CD14-positive monocyte (primary cell): ENCODE results near the gene EPHX1. TPM values are rescaled to one million over a fixed set of nuclear protein-coding genes. Genes with fewer than 3 reads are reported as not detected.
"Not testable (repeated sequence)": the region's sequence is repeated elsewhere in the genome, so short reads cannot be mapped to it uniquely, and the experiment has no call there.

Experiments
- DNase-seq, 3 donors: peaks; one replicate each; pipeline ENCODE4 v3.0.0-alpha.2; 2011 to 2022
- H2AFZ ChIP-seq: 2 replicates; pipeline ENCODE4 v1.6.0; 2012; ENCODE audit warnings: mild to moderate bottlenecking, low read depth, low read length, inconsistent platforms; ENCODE audit not compliant: insufficient read depth, poor library complexity, severe bottlenecking
- H3K27ac ChIP-seq, 2 donors: 1 replicate in 1 of 2; 2 replicates in 1 of 2; pipeline ENCODE4 v1.5.1; 2012 to 2013; ENCODE audit warnings: low read length in 2 of 2, control low read depth in 1 of 2, inconsistent platforms in 1 of 2, low read depth in 1 of 2, mild to moderate bottlenecking in 1 of 2
- H3K27me3 ChIP-seq, 2 donors: one replicate each; pipeline versions ENCODE4 v1.6.0 to v1.6.1; 2011 to 2013; ENCODE audit warnings: low read length in 2 of 2; ENCODE audit not compliant: control insufficient read depth in 2 of 2, insufficient read depth in 2 of 2
- H3K36me3 ChIP-seq, 2 donors: replicated peaks in 1 of 2; 1 replicate in 1 of 2; 2 replicates in 1 of 2; pipeline versions ENCODE4 v1.5.1 to v1.6.1; 2012 to 2013; ENCODE audit warnings: low read length in 2 of 2, control low read depth in 1 of 2, inconsistent platforms in 1 of 2, mild to moderate bottlenecking in 1 of 2; ENCODE audit not compliant: insufficient read depth in 2 of 2, control insufficient read depth in 1 of 2
- H3K4me1 ChIP-seq, 2 donors: 1 replicate in 1 of 2; 2 replicates in 1 of 2; pipeline versions ENCODE4 v1.5.1 to v1.6.1; 2012 to 2013; ENCODE audit warnings: low read length in 2 of 2, control low read depth in 1 of 2, inconsistent platforms in 1 of 2, mild to moderate bottlenecking in 1 of 2, moderate library complexity in 1 of 2; ENCODE audit not compliant: insufficient read depth in 2 of 2, control insufficient read depth in 1 of 2
- H3K4me2 ChIP-seq: replicated peaks from 2 replicates; pipeline ENCODE3; 2012; ENCODE audit warnings: low read length, moderate library complexity, mild to moderate bottlenecking; ENCODE audit not compliant: poor library complexity, severe bottlenecking; ENCODE audit errors: extremely low read depth
- H3K4me3 ChIP-seq, 3 experiments: fragments of 200-600 bp in 1 of 3; sonication (generic) in 1 of 3; replicated peaks in 1 of 3; 1 replicate in 2 of 3; 2 replicates in 1 of 3; pipeline ENCODE4 v1.5.1; 2011 to 2013; ENCODE audit warnings: low read length in 3 of 3, mild to moderate bottlenecking in 3 of 3, control low read depth in 2 of 3, low read depth in 2 of 3, inconsistent platforms in 1 of 3, moderate library complexity in 1 of 3
- H3K79me2 ChIP-seq: 2 replicates; pipeline ENCODE4 v1.6.0; 2012; ENCODE audit warnings: mild to moderate bottlenecking, control low read depth, inconsistent platforms, low read length, moderate library complexity; ENCODE audit not compliant: insufficient read depth
- H3K9ac ChIP-seq: 2 replicates; pipeline ENCODE4 v1.6.0; 2017; ENCODE audit warnings: low read length, mild to moderate bottlenecking; ENCODE audit not compliant: insufficient read depth, poor library complexity, severe bottlenecking
- H3K9me3 ChIP-seq, 2 donors: replicated peaks in 1 of 2; 1 replicate in 1 of 2; 2 replicates in 1 of 2; pipeline versions ENCODE4 v1.5.1 to v1.6.1; 2012 to 2013; ENCODE audit warnings: low read length in 2 of 2, control low read depth in 1 of 2; ENCODE audit not compliant: control insufficient read depth in 1 of 2, insufficient read depth in 1 of 2
- H4K20me1 ChIP-seq: 2 replicates; pipeline ENCODE4 v1.6.0; 2012; ENCODE audit warnings: mild to moderate bottlenecking, low read length, control low read depth, moderate library complexity; ENCODE audit not compliant: insufficient read depth
- H3K27ac Mint-ChIP-seq, 7 donors: one replicate each; pipeline ENCODE4 v1.8.0; 2020; ENCODE audit warnings: mild to moderate bottlenecking in 7 of 7, mixed read lengths in 7 of 7, moderate library complexity in 6 of 7, inconsistent platforms in 2 of 7
- H3K27me3 Mint-ChIP-seq, 3 donors: one replicate each; pipeline ENCODE4 v1.8.0; 2021 to 2022; ENCODE audit warnings: low read depth in 3 of 3, mild to moderate bottlenecking in 3 of 3, mixed read lengths in 3 of 3, moderate library complexity in 3 of 3, inconsistent platforms in 1 of 3
- H3K36me3 Mint-ChIP-seq, 2 donors: one replicate each; pipeline ENCODE4 v1.8.0; 2020; ENCODE audit warnings: mixed read lengths in 2 of 2, inconsistent platforms in 1 of 2, mild to moderate bottlenecking in 1 of 2
- H3K4me1 Mint-ChIP-seq: one replicate; pipeline ENCODE4 v1.8.0; 2020; ENCODE audit warnings: mild to moderate bottlenecking, mixed read lengths
- H3K4me3 Mint-ChIP-seq, 2 donors: one replicate each; pipeline ENCODE4 v1.8.0; 2020; ENCODE audit warnings: mild to moderate bottlenecking in 2 of 2, mixed read lengths in 2 of 2, moderate library complexity in 1 of 2
- H3K9me3 Mint-ChIP-seq, 7 donors: one replicate each; pipeline ENCODE4 v1.8.0; 2020 to 2022; ENCODE audit warnings: mixed read lengths in 7 of 7, mild to moderate bottlenecking in 6 of 7, moderate library complexity in 6 of 7, inconsistent platforms in 2 of 7
- CTCF ChIP-seq: fragments of 200-600 bp; IDR thresholded peaks from one replicate; pipeline ENCODE4 v1.8.0; 2022; ENCODE audit warnings: antibody characterized with exemption, mild to moderate bottlenecking
- WGBS: methylation state at CpG from one replicate; pipeline ENCODE4 v1.1.5; 2013; ENCODE audit warnings: missing lambda C conversion rate; ENCODE audit not compliant: insufficient coverage; 5-methylcytosine and 5-hydroxymethylcytosine counted together
- intact Hi-C, 2 donors: fragments of 100-400 bp; cut with micrococcal nuclease; formaldehyde crosslinking; loops; one replicate each; pipeline versions ENCODE4 v1.15.0 to v1.15.1; 2023
- polyA plus RNA-seq, 3 donors: library from polyadenylated mRNA; depleted of rRNA in 1 of 3; unstranded in 2 of 3; stranded (reverse) in 1 of 3; fragments of 300-500 nt in 2 of 3; fragments of >200 nt in 1 of 3; fragmentation: Illumina TruSeq in 2 of 3; gene quantifications; 1 replicate in 2 of 3; 2 replicates in 1 of 3; pipeline ENCODE4 v1.2.3, GENCODE V29; 2012 to 2021

The EPHX1 gene
- polyA plus RNA-seq, 3 donors, result 4.6 to 23.8 (median 7.4) TPM

GRCh38 chr1:225780134-225780533, 29.8 kb upstream of the EPHX1 start:
- Histone ChIP-seq H3K27ac (peak overlapping the region in 1 of 2 donors; percentile 64), H3K4me3 (peak overlapping the region in 1 of 3 experiments; percentile 3), H3K4me1 (peaks cover 47 to 48% of the 10 kb centered on the region in 2 donors), H3K79me2 (peaks cover 79% of the 10 kb centered on the region), H4K20me1 (peaks cover 53% of the 10 kb centered on the region), H3K4me2 (peak overlapping the region; percentile 82), H2AFZ (no peak overlapping the region), H3K9me3 (no peaks in the 10 kb centered on the region), H3K27me3 (no peaks in the 10 kb centered on the region), H3K9ac (no peak overlapping the region), H3K36me3 (peaks cover 12 to 23% of the 10 kb centered on the region in 2 donors)
- peaks cover 15 to 25% of the 10 kb centered on the region in 2 donors for H3K36me3 Mint-ChIP-seq
- TF ChIP-seq CTCF, result no peak
- H3K4me3 Mint-ChIP-seq, result no peak overlapping the region
- H3K9me3 Mint-ChIP-seq, result no peaks in the 10 kb centered on the region
- intact Hi-C loops, result loop anchor here in 1 of 2 donors (10.0 kb wide), 1 partner anchor 135 kb away; no protein-coding TSS in a partner anchor
- H3K4me1 Mint-ChIP-seq, result peaks cover 30% of the 10 kb centered on the region
- no peaks in the 10 kb centered on the region for H3K27me3 Mint-ChIP-seq
- WGBS, result 100% methylated on average over 1 of the region's 5 CpGs
- H3K27ac Mint-ChIP-seq, result peak overlapping the region in 5 of 7 donors; percentile 13 to 64 (median 52)
- no peak for DNase-seq

- WGBS, result no CpG with 5 or more reads among the region's 1 CpG
- Mint-ChIP-seq H3K4me1 (peaks cover 30% of the 10 kb centered on the region), H3K4me3 (no peak overlapping the region), H3K36me3 (peaks cover 15 to 30% of the 10 kb centered on the region in 2 donors), H3K27me3 (no peaks in the 10 kb centered on the region), H3K9me3 (no peaks in the 10 kb centered on the region), H3K27ac (peak overlapping the region; percentile 39 to 90 (median 71))
- no peak for TF ChIP-seq CTCF
- Histone ChIP-seq H3K4me2 (peak overlapping the region; percentile 47), H3K79me2 (peaks cover 81% of the 10 kb centered on the region), H3K4me3 (peak overlapping the region in 1 of 3 experiments; percentile 3), H3K36me3 (peaks cover 16 to 28% of the 10 kb centered on the region in 2 donors), H3K9ac (no peak overlapping the region), H3K27me3 (no peaks in the 10 kb centered on the region), H4K20me1 (peaks cover 57% of the 10 kb centered on the region), H2AFZ (no peak overlapping the region), H3K9me3 (no peaks in the 10 kb centered on the region), H3K4me1 (peaks cover 47 to 48% of the 10 kb centered on the region in 2 donors), H3K27ac (peak overlapping the region in 1 of 2 donors; percentile 64)
- DNase-seq, result peak in 1 of 3 donors; percentile 33
- intact Hi-C loops, result loop anchor here in 1 of 2 donors (10.0 kb wide), 1 partner anchor 134 kb away; no protein-coding TSS in a partner anchor
Observed at GRCh38 chr1:225780630-225781029, 29.3 kb upstream of the EPHX1 start.

- not testable (repeated sequence) for H3K4me3 Mint-ChIP-seq, H3K27me3 ChIP-seq, H3K4me1 ChIP-seq, H3K27ac ChIP-seq, DNase-seq, H3K9me3 Mint-ChIP-seq, H3K9me3 ChIP-seq, H3K27ac Mint-ChIP-seq, H3K4me3 ChIP-seq, H2AFZ ChIP-seq, H3K27me3 Mint-ChIP-seq, H3K9ac ChIP-seq, H3K4me1 Mint-ChIP-seq, H3K4me2 ChIP-seq
- H4K20me1 ChIP-seq, result peaks cover 48% of the 10 kb centered on the region
- intact Hi-C loops, result loop anchor here in 1 of 2 donors (10.0 kb wide), 1 partner anchor 126 kb away; no protein-coding TSS in a partner anchor
- WGBS, result no CpG with 5 or more reads among the region's 3 CpGs
- peaks cover 54 to 89% of the 10 kb centered on the region in 2 donors for H3K36me3 Mint-ChIP-seq
- H3K36me3 ChIP-seq, result peaks cover 63 to 93% of the 10 kb centered on the region in 2 donors
- H3K79me2 ChIP-seq, result peaks cover 45% of the 10 kb centered on the region
Observed at GRCh38 chr1:225789142-225789541, 20.8 kb upstream of the EPHX1 start.
